ENCODE data around the gene CDK6.
"Not testable (repeated sequence)": the region's sequence is repeated elsewhere in the genome, so short reads cannot be mapped to it uniquely, and the experiment has no call there.

Gene CDK6

DNA sequence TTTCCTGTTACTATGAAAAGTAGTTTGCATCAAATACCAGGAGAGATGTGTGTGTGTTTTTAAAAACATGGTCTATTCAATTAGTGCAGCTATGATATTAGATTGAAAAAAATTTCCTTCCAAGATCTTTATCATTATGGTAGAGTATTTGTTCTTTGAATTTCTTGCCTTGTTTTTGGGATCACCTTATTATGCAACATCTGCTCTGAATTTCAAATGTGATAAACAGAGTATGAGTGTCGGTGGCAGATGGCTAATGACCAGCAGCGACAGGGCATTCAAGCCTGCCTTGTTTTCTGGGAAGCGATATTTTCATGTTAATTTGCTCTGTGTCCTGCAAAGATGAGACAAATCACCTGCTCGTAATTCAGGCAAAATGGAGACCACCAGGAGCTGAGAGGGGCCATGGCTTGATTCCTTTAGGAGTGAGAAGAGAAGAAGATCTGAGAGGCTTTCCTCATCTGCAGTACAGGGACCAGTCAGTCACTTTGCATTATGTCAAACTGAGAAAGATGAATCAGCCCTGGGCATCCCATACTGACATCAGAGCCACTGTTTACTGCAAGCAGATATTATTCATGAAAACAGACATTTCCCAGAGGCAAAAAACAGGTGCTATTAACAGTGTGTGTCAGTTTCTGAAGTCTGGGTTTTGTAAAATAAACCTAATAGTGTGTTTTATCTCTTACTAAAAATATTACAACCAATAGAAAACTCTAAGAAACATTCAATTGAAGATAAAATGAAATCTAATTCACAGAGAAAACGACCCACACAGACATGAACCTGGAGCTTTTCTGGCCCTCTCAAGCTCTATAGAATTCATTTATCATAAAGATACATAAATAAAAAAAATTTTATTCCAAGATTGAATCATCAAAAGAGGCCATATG is 67.6 kb downstream of the CDK6 start:
- no peak overlapping the region for H3K4me3 ChIP-seq
- no peak overlapping the region for H3K27ac ChIP-seq

DNA sequence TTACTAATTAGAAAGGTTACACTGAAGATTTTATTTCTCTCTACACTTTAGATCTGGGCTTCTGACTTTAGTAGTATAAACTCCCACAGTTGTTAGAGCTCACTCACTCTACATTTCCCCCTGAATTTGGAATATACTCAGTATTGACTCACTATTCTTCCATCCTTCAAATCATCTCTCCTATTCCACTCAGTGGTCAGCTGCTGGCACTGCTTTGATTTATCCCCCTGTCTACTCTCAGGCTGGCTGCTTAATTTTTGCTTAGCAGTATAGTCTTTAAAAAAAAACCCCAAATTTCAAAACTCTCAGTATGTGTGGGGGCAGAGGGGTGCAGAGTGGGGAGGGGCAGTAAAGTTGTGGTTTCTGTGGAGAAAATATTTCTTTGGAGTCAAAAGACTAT is 68.9 kb downstream of the CDK6 start:
- H3K4me3 ChIP-seq, result no peak overlapping the region
- H3K27ac ChIP-seq, result no peak overlapping the region

DNA sequence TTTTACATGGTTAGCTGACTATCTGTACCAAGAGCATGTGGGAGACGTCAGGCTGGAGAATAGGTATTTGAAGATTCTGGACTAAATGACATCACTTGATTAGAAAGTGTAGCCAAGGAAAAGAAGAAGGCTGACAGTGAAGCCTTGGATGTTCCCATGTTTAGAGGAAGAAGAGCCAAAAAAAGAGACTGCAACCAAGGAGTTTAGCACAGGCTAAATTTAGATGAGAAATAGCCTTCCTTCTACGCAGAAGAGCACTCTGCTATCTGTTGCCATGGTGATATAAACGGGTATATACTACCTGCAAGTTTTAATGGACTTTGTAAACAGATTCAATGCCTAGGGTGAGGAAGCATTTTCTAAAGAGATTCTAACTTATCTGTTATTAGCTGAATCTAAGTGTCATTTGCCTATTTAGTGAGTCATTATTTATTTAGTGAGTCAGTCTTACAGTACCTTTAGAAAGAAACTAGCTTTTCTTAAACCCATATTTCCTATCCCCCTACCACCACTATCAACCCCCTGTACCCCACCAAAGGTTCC is 69.8 kb downstream of the CDK6 start:
- H3K4me3 ChIP-seq, result no peak overlapping the region
- peak overlapping the region in 1 of 21 experiments; percentile 12 for H3K27ac ChIP-seq

DNA sequence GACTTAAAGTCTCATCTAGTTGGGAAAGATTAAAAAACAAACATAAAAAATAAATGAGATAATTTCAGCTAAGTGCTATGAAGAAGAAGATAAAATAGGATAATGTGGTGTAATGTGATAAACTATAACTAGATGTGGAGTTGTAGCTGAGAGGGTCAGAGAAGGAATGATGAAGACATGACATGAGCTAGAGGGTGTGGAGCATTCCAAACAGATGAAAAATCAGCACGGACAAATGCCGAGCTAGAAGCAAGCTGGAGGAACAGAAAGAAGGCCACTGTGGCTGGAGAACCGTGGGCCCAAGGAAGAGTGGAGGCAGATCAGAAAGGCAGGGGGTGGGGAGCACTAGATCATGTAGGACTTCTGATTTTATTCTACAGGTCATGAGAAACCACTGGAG is 70.6 kb downstream of the CDK6 start:
- Histone ChIP-seq H3K4me3 (no peak overlapping the region), H3K27ac (no peak overlapping the region)

DNA sequence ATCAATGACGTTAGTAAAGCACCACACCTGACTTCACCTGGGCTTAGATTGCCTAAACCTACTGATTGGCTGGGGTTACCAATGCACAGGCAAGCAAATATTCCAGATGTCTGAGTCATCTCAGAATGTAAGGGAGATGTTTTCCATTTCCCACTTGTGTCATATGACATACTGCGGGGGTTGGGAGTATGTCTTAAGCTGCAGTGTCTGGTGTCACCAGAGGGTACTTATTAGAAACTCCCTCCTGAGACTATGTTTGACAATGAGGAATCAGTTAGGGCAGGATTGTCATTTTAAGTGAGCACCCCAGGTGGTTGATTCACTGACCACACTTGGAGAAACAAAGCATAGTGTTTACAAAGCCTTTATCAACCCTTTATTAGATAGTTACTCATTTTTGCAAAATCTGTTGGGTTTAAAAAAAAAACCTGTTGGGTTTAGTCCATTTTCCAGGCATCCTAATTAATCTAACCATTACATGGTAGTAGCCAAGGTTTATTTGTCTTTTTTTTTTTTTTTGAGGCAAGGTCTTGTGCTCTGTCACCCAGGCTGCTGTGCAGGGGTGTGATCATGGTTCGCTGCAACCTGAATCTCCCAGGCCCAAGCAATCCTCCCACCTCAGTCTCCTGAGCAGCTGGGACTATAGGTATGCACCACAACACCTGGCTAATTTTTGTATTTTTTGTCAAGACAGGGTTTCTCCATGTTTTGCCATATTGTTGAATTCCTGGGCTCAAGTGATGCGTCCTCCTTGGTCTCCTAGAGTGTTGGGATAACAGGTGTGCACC is 72.5 kb downstream of the CDK6 start:
- Histone ChIP-seq H3K4me3 (no peak overlapping the region), H3K27ac (no peak overlapping the region)

DNA sequence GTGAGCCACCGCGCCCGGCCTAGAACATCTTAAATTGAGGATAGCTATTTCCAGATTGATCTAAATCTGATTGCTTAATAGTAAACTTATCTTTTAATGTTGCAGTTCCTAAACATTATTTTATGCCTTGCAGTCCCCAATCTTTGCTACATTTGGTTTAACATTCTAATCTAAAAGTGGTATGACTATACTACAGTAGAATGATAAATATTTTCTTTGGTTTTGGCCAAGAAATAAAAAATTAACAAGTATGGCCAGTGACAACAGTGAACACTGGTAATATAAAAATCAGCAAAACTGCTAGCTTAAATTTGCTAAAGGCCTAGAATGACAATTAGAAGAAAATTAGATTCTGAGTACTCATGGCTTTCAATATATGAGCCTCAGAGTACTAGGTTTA is 73.5 kb downstream of the CDK6 start:
- Histone ChIP-seq H3K4me3 (no peak overlapping the region), H3K27ac (peak overlapping the region in 4 of 21 experiments; percentile 1 to 45 (median 42))

DNA sequence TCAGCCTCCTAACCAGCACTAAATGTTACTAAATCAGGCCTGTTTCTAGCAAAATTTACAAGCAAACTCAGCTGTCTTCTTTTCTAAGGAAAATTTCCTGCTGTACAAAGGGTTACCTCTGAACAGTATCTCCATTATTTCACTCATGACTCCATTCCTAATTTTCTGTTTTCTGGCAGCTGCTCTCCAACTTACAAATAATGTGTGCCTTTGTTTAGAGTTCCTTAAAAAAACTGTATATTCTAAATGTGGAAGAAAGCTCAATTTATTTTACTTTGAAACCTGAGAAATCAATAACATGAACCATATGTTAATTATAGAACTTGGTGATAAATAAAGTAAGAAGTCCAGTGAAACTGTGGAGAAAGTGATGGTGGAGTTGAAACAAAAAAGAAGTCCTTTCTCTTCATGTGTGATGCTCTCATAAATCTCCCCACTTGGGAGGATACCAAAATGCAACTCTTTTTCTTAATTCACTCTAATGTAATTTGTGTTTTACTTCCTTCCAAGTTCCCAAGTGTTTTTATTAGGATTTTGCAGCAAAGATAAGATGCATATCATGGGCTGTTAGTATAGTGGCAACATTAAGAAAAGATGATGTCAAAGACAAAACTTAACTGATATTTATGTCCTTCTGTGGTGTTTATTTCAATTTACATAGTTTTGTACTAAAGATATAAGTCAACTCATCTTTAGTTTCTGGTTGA is 74.8 kb downstream of the CDK6 start:
- no peak overlapping the region for H3K27ac ChIP-seq
- no peak overlapping the region for H3K4me3 ChIP-seq

DNA sequence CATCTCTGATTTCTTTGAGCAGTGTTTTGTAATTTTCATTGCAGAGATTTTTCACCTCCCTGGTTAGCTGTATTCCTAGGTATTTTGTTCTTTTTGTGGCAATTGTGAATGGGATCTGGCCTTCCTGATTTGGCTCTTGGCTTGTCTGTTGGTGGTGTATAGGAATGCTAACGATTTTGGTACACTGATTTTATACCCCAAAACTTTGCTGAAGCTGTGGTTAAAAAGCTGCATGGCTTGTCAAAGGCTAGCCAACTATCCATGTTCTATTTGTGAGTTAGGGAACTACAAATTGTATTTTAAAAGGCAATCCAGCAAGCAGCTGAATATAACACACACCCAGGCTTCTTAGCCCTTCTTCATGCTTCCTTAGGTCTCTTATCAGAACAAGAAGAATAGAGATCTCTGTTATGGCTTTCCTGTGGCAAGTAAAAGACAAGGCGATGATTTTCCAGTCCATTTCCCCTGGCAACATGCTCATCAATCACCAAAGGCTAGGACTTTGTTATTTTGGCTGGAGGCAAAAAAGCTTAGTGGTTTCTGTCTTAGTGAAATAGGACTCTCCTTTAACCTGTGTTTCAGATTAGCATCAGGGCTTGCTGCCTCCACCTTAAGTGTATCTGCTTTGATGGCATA is 77.5 kb downstream of the CDK6 start:
- Histone ChIP-seq H3K27ac (no peak overlapping the region), H3K4me3 (no peak overlapping the region)

DNA sequence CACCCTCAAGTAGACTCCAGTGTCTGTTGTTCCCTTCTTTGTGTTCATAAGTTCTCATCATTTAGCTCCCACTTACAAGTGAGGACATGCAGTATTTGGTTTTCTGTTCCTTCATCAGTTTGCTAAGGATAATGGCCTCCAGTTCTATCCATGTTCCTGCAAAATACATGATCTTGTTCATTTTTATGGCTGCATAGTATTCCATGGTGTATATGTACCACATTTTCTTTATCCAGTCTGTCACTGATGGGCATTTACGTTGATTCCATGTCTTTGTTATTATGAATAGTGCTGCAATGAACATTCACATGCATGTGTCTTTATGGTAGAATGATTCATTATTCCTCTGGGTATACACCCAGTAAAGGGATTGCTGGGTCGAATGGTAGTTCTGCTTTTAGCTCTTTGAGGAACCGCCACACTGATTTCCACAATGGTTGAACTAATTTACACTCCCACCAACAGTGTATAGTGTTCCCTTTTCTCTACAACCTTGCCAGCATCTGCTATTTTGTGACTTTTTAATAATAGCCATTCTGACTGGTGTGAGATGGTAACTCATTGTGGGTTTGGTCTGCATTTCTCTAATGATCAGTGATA is 79.0 kb downstream of the CDK6 start:
- not testable (repeated sequence) for H3K27ac ChIP-seq, H3K4me3 ChIP-seq

DNA sequence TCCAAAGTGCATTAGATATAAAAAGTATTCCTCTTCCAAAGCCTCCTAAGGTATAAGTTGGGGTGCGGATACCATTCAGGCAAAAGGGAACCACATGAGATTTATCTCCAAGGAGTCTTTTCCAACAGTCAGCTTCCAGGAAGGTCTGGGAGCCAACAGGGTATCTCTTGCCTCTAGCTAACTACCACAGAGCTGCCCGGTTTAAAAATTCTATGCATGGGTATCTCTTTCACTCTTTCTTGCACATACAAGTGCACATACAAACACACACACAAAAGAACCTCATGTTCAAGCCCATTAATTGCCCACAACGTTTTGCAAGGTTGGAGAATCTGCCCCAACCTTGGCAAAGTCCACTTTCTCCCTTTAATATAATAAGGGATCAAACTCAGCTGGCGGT is 80.7 kb downstream of the CDK6 start:
- Histone ChIP-seq H3K27ac (peak overlapping the region in 1 of 21 experiments; percentile 3), H3K4me3 (no peak overlapping the region)

DNA sequence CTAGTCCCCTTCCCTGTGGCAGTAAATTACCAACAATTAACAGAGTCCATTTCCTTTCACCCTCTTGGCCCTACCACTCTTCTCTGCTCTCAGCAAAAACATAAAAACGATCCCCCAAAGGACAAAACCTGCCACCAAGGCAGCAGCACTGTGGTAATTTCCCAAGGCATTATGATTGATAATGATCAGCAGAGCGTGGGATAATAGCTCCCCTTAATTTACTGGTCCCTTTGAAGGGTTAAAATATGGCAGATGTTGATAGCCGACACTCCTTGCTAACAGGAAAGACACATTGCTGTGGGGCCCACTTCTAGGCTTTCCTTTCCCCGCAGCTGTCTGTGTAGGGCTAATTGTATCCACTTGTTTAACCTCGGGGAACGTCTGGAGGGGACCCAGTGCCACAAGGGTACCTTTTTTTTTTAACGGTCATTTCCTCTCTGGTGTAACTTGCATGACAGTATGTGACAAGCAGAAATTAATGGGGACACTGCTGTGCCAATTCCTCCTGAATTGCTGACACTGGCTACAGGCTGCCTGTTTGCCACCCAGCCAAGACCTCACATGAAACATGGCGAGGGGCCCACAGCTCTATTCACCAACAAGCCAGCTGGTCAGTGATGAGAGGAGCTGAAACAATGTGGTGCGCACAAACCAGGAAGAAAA is 81.3 kb downstream of the CDK6 start:
- H3K27ac ChIP-seq, result peak overlapping the region in 3 of 21 experiments; percentile 3 to 24 (median 5)
- no peak overlapping the region for H3K4me3 ChIP-seq

DNA sequence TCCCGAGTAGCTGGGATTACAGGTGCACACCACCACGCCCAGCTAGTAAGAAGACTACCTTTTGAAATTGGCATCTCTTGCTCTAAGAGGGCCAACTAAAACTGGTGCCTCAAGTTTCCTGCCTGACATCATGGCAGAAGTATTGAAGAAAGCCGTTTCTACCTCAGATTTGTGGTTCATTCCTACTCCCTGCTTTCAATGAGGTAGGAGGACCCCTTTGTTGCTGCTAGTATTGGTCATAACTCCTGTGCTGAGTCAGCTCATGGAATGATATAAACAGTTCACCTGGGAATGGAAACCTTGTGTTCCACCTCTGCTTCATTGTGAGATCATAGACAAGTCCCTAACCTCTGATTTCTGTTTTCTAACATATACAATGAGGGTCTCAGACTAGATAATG is 82.8 kb downstream of the CDK6 start:
- H3K27ac ChIP-seq, result no peak overlapping the region
- no peak overlapping the region for H3K4me3 ChIP-seq

DNA sequence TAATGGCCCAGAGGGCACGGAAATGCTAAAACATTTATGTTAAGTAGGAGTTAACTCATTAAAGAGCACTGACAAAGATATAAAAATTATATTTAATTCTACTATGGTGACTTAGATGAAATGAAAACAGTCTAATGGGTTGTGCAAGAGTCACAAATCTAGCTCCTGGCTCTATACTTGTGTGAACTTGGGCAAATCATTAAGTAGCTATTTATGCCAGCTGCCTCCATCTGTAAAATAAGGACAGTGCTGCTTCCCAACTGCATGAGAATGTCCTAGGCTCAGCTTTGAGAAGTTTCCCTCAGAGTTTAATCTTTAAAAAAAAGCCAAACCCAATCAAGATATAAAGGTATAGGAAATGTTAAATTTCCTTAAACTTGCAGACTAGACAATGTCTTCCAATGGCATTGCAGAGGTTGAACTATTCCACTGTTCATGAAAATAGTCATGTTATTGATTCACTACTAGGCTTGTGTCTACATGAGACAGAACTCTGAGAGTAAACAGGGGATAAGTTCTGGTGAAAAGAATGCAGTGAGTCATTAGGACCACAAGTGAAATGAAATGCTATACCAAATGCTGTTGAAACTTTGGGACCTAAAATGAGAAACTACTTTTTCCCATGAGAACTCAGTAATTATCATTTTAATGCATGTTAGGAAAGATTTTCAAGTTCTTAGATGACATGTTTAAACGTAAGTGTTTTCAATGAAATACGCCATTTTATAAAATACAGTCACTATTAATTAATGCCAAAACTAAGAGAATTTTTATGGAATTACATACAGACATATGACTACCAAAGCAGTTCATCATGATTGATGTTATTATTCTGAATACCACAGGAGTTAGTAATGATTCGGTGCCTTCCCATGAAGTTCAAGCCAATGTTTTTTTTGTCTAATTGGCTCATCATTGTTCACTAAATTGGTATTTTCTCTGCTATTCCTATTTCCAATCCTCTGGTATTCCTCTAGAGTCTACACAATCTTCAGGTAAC is 84.2 kb downstream of the CDK6 start:
- Histone ChIP-seq H3K27ac (peak overlapping the region in 3 of 21 experiments; percentile 3 to 45 (median 11)), H3K4me3 (no peak overlapping the region)

DNA sequence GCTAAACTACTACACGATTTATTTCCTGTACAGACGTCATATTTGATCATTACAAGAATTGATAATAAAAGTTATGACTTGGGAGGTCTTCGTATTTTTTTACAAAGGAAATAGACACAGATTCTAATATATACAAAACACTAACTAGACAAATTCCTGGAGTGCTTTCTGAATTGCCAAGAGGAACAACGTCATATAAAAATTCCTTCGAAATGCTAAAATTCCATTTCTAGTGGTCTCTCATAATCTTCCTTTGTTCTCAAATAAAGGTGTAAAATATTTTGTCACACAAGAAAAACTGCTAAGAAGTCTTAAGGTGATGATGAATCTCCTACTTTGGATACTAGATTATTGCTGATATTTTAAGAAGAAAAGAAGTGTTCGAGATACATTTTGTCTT is 85.4 kb downstream of the CDK6 start:
- no peak overlapping the region for H3K27ac ChIP-seq
- H3K4me3 ChIP-seq, result no peak overlapping the region

DNA sequence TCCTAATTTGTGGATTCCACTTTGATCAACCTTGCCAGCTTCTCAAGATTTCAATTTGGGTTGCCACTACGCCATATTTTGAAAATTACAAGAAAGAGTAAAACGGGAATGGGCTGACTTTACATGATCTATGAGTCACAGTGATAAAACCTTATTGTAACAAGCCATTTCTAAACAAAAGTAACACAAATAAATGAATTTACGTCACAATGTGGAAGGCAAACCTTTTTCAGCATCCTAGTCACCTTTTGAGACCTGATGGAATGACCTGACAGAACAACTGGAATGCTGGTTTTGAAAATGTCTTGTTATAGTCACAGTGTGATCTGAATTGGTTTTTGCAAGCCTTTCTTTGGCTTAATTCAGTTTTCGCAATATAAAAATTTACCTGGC is 85.9 kb downstream of the CDK6 start:
- H3K4me3 ChIP-seq, result no peak overlapping the region
- no peak overlapping the region for H3K27ac ChIP-seq

DNA sequence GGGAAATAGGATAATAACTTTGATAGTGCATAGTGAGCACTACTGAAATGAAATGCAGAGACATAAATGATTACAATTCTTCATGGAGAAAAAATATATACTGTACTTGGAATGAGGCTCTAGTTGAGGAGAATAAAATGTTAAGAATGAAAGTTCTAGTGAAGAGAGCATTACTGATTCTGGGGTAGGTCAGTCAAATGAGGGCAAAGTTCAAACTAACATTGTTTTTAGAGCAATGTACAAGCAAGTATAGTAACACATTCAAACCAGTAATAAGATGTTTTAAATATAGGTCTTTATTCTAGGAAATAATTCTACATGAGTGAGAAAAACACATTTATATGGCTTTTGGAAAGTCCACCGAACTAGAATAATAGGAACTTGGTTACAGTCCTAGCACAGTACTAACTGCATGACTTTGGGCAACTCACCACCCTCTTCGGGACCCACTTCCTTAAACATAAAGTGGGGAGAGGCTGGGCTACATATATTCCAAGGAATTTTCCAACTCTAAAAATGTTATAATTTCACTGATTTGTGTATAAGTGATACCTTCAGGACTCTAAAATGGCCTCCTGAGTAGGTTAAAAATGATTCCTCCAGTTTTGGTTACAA is 86.4 kb downstream of the CDK6 start:
- Histone ChIP-seq H3K4me3 (no peak overlapping the region), H3K27ac (no peak overlapping the region)

DNA sequence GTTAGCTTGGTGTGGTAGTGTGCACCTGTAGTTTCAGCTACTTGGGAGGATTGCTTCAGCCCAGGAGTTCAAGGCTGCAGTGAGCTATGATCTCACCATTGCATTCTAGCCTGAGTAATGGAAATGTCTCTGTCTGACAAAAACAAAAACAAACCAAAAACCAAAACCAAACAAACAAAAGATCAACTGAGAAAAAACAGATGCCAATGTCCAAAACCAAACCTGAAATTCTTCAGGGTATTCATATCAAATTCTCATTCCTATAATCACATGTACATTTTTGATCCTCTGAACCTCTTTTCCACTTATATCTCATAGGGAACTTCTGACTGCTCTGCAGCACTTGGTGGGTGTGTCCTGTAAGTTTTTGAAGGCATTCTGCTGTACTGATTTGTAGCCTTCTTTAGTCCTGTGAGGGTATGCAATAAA is 87.0 kb downstream of the CDK6 start:
- no peak overlapping the region for H3K27ac ChIP-seq

More for the DNA sequence above, 87.0 kb downstream of the CDK6 start:
- no peak overlapping the region for H3K4me3 ChIP-seq

Measured in skin epidermis (tissue), 12 donors.